Activated T-cell treated with anti-CD3 and anti-CD28 coated beads, Interleukin-2, amount 50 U/mL, for 4 hours (primary cell): ENCODE measurements around the gene ARRB2. TPM values are rescaled to one million over a fixed set of nuclear protein-coding genes. Genes with fewer than 3 reads are reported as not detected.

Experiments used
- ATAC-seq, 2 donors: fragments of 200-7000 bp; cut with Tn5 transposase; one replicate each; pipeline ENCODE4 v1.10.0; 2021
- DNase-seq: peaks from one replicate; pipeline ENCODE4 v3.0.0-alpha.2; 2020
- H3K27me3 Mint-ChIP-seq: one replicate; pipeline ENCODE4 v1.8.0; 2021; ENCODE audit warnings: low read depth, mixed read lengths
- H3K36me3 Mint-ChIP-seq: one replicate; pipeline ENCODE4 v1.8.0; 2022; ENCODE audit warnings: mixed read lengths; ENCODE audit not compliant: insufficient read depth
- H3K4me1 Mint-ChIP-seq: one replicate; pipeline ENCODE4 v1.8.0; 2021; ENCODE audit warnings: low read depth, mixed read lengths
- H3K4me3 Mint-ChIP-seq: one replicate; pipeline ENCODE4 v1.8.0; 2021; ENCODE audit warnings: mild to moderate bottlenecking, moderate library complexity, mixed read lengths
- H3K9me3 Mint-ChIP-seq: one replicate; pipeline ENCODE4 v1.8.0; 2021; ENCODE audit warnings: mixed read lengths
- total RNA-seq, 3 donors: library from RNA; stranded (reverse); gene quantifications; one replicate each; pipeline ENCODE4 v1.2.1, GENCODE V29; 2021

Gene ARRB2
- total RNA-seq, 3 donors from 2014 or later: 89.7 to 99.4 (median 94.7) TPM

DNA sequence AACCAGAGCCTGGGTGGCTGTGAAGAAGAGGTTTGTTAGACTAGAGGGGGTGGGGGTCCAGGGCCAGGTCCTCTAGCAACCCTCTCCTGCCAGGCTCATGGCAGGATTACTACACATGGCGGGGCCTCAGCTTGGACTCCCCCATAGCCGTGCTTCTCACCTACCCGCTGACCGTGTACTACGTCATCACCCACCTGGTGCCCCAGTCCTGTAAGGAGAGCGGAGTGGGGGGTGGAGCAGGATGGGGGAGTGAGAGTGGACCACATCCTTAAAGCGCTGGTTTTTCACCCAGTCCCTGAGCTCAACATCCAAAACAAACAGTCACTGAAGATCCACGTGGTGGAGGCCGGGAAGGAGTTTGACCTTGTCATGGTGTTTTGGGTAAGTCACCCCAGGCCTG is 33.5 kb downstream of the ARRB2 start:
- peaks cover 18% of the 10 kb centered on the region for H3K4me1 Mint-ChIP-seq
- no peaks in the 10 kb centered on the region for H3K9me3 Mint-ChIP-seq
- no peaks in the 10 kb centered on the region for H3K36me3 Mint-ChIP-seq
- ATAC-seq (no peak), DNase-seq (no peak)
- H3K27me3 Mint-ChIP-seq: peaks cover 23% of the 10 kb centered on the region
- no peak overlapping the region for H3K4me3 Mint-ChIP-seq

DNA sequence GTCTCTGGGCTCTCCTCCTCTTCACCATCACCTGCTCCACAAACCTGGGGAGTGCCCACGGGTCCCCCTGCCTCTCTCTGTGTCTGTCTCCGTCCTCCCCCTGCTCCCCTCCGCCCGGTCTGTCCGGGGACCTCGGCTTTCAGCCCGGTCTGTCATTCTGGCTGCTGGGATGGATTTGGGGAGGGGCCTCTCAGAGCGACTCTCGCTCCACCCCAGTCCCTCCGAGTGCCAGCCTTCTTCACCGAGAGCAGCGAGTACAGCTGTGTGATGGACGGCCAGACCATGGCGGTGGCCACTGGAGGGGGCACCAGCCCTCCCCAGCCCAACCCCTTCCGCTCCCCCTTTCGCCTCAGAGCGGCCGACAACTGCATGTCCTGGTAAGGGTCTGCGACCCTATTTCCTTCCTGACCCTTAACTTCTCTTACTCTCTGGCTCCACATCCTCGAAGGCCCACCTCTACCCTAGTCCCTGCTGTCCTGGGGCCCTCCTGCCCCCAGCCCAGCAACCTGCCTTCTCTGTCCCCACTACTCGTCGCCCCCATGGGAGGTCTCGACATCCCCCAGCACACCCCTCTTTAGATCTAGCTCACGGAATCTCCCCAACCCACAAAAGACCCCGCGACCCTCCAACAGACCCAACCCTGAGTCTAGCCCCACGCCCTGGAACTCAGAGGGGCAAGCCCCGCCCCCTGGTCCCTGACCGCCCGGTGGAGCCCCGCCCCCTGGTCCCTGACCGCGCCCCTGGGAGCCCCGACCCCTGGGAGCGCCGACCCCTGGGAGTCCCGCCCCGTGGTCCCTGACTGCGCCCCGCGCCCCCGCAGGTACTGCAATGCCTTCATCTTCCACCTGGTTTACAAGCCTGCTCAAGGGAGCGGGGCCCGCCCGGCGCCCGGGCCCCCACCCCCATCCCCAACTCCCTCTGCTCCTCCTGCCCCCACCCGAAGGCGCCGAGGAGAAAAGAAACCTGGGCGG is 34.9 kb downstream of the ARRB2 start:
- no peak overlapping the region for H3K4me3 Mint-ChIP-seq
- ATAC-seq: no peak

DNA sequence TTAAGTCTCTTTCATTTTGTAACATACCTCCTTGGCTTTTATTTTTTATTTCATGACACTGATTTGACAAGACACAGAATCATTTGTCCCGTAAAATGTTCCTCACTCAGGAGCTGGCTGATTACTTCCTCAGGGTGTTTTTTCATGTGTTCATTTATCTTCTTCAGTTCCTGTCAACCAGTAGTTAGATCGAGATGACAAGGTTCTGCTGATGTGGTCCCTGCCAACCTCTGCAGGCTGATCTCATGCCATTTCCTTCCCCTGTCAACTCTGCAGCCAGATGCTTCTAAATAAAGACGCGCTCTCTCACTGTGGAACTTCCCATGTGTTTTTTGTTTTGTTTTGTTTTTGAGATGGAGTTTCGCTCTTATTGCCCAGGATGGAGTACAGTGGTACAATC is 37.4 kb downstream of the ARRB2 start:
- Mint-ChIP-seq H3K36me3 (no peaks in the 10 kb centered on the region), H3K4me1 (peaks cover 12% of the 10 kb centered on the region), H3K4me3 (peak overlapping the region; percentile 48), H3K27me3 (peaks cover 24% of the 10 kb centered on the region), H3K9me3 (no peaks in the 10 kb centered on the region)
- ATAC-seq: peak; percentile 66 to 84
- DNase-seq: no peak

More for the DNA sequence above, 34.9 kb downstream of the ARRB2 start:
- Mint-ChIP-seq H3K9me3 (no peaks in the 10 kb centered on the region), H3K4me1 (peaks cover 13% of the 10 kb centered on the region), H3K27me3 (peaks cover 22% of the 10 kb centered on the region), H3K36me3 (no peaks in the 10 kb centered on the region)
- DNase-seq: no peak

DNA sequence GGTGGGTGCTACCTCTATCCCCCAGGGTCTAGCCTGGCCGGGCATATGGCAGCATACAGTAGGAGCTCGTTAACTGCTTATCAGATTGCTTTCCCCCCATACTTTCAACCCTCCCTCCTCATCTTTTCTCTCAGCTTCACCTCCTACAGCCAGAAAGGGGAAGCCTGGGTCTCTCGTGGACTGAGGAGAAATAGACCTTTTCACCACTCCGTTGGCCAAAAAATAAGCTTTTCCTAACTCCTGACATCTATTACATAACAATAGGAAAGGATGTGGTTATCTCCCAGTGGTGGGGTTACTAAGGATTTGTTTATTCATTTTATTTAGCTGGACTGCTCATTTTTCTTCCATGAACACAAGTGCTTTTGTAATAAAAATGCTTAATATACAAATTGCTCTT is 38.3 kb downstream of the ARRB2 start:
- ATAC-seq (no peak), DNase-seq (no peak)
- H3K4me1 Mint-ChIP-seq: peaks cover 12% of the 10 kb centered on the region
- no peaks in the 10 kb centered on the region for H3K36me3 Mint-ChIP-seq
- no peak overlapping the region for H3K4me3 Mint-ChIP-seq
- H3K27me3 Mint-ChIP-seq: peaks cover 20% of the 10 kb centered on the region
- H3K9me3 Mint-ChIP-seq: no peaks in the 10 kb centered on the region

DNA sequence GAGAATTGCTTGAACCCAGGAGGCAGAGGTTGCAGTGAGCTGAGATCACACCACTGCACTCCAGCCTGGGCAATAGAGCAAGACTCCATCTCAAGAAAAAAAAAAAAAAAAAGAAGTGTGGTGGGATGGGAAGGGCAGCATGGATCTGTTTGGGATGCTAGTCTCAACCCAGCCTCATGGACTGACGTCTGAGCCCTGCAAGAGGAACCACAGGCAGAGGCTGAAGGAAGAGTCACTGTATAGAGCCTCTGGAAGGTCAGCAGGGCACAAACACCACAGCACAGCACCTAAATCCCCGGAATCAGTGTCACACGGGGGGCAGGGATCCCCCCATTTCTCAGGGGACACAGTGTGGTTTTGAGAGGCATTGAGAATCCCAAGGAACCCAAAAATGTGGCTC is 40.2 kb downstream of the ARRB2 start:
- Mint-ChIP-seq H3K4me3 (no peak overlapping the region), H3K9me3 (no peaks in the 10 kb centered on the region), H3K36me3 (no peaks in the 10 kb centered on the region), H3K4me1 (peaks cover 12% of the 10 kb centered on the region), H3K27me3 (peaks cover 28% of the 10 kb centered on the region)
- ATAC-seq (no peak), DNase-seq (no peak)

DNA sequence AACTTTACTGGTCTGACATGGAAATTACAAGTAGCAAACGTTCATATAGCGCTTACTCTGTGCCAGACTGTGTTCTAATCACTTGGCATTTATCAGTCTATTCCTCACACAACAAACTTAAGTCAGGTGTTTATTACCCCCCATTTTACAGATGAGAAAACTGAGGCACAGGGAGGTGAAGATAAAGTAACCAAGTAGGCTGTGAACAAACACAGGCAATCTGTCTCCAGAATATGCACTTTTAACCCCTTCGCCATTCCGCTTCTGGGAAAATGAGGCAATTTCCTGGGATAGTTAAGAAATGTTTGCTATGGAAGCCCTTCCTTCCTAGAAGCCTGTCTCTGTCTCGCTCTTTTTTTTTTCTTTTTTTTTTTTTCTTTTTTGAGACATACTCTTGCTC is 41.5 kb downstream of the ARRB2 start:
- no peaks in the 10 kb centered on the region for H3K9me3 Mint-ChIP-seq
- DNase-seq (no peak), ATAC-seq (no peak)
- peaks cover 28% of the 10 kb centered on the region for H3K27me3 Mint-ChIP-seq
- no peaks in the 10 kb centered on the region for H3K36me3 Mint-ChIP-seq
- H3K4me3 Mint-ChIP-seq: no peak overlapping the region
- H3K4me1 Mint-ChIP-seq: peaks cover 12% of the 10 kb centered on the region

DNA sequence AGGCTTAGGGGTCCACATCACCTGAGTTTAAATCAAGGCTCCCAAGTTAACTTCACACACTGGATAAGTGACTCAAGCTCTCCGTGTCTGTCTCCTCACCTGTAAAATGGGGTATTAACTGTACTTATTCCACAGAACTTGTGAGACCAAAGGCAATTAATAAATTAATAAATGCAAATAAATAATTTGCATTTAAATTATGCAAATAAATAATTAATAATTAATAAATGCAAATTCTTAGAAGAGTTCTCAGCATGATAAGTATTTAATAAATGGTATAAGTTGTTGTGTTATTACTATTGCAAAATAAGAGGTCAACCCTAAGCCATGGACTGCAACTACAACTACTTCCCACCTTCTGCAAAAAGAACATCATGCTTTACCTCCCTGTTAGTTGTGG is 43.0 kb downstream of the ARRB2 start:
- DNase-seq (no peak), ATAC-seq (no peak)
- H3K36me3 Mint-ChIP-seq: no peaks in the 10 kb centered on the region
- H3K27me3 Mint-ChIP-seq: peaks cover 27% of the 10 kb centered on the region
- no peaks in the 10 kb centered on the region for H3K9me3 Mint-ChIP-seq
- H3K4me1 Mint-ChIP-seq: peaks cover 3% of the 10 kb centered on the region
- H3K4me3 Mint-ChIP-seq: no peak overlapping the region

DNA sequence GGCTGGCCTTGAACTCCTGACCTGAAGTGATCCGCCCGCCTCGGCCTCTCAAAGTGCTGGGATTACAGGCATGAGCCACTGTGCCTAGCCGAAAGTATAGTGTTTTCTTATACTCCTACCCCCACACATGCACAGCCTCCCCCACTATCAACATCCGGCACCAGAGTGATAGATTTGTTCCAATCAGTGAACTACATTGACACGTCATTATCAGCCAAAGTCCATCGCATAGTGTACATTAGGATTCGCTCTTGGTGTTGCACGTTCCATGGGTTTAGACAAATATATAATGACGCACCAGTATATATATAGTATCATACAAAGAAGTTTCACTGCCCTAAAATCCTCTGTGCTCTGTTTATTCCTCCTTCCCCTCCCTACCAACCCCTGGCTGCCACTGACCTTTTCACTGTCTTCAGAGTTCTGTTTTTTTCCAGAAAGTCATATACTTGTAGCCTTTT is 49.4 kb downstream of the ARRB2 start:
- Mint-ChIP-seq H3K4me3 (no peak overlapping the region), H3K36me3 (no peaks in the 10 kb centered on the region), H3K27me3 (peaks cover 7% of the 10 kb centered on the region), H3K9me3 (no peaks in the 10 kb centered on the region), H3K4me1 (no peaks in the 10 kb centered on the region)
- DNase-seq (no peak), ATAC-seq (no peak)

DNA sequence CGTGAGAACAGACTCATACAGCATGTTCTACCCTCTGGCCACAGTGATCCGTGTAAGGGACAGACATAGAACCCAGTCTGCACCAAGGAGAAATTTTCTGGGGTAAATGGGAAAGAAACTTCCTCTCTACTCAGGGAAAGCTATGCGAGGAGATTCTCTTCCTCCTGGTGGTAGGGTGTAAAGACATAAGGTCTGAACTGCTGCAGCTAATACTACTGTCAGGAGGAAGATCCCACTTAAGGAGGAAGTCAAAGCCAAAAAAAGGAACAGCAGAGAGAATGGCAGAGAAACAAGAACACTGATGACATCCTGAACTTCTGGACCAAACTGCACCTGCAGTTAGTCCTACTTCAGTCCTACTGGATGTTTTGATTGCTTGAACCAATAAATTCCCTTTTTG is 54.2 kb downstream of the ARRB2 start:
- peaks cover 4% of the 10 kb centered on the region for H3K27me3 Mint-ChIP-seq
- no peak for ATAC-seq
- H3K36me3 Mint-ChIP-seq: no peaks in the 10 kb centered on the region
- no peaks in the 10 kb centered on the region for H3K9me3 Mint-ChIP-seq
- no peak for DNase-seq
- H3K4me3 Mint-ChIP-seq: no peak overlapping the region
- H3K4me1 Mint-ChIP-seq: no peaks in the 10 kb centered on the region

DNA sequence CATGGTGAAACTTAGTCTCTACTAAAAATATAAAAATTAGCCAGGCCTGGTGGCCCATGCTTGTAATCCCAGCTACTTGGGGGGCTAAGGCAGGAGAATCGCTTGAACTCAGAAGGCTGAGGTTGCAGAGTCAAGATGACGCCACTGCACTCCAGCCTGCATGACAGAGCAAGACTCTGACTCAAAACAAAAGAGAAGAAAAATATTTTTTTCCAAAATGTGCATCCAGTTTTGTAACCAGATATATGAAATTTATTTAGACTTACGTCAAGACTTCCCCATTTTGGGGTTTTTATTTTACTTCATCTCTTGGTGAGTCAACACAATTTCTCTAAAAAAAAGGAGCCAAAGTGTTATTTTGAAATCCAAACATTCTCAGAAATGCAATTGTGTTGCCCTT is 55.8 kb downstream of the ARRB2 start:
- DNase-seq: no peak
- ATAC-seq: no peak
- no peaks in the 10 kb centered on the region for H3K9me3 Mint-ChIP-seq
- H3K27me3 Mint-ChIP-seq: peaks cover 4% of the 10 kb centered on the region
- H3K36me3 Mint-ChIP-seq: no peaks in the 10 kb centered on the region
- H3K4me3 Mint-ChIP-seq: no peak overlapping the region
- H3K4me1 Mint-ChIP-seq: no peaks in the 10 kb centered on the region

DNA sequence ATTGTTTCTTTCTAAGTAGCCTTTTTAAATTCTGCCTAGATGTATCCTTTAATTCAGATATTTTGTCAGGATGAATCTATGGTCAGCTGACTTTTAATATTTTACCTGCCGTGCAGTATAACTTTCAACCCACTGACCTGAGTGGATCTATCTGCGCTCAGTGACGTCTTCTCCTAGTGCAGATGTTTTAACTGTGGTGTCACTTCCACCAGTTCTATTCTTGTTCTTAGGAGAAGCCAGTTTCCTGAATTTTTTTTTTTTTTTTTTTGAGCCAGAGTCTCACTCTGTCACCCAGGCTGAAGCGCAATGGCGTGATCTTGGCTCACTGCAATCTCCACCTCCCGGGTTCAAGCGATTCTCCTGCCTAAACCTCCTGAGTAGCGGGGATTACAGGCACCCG is 56.3 kb downstream of the ARRB2 start:
- DNase-seq: no peak
- Mint-ChIP-seq H3K4me3 (no peak overlapping the region), H3K36me3 (no peaks in the 10 kb centered on the region), H3K9me3 (no peaks in the 10 kb centered on the region), H3K4me1 (peaks cover 5% of the 10 kb centered on the region), H3K27me3 (peaks cover 4% of the 10 kb centered on the region)
- no peak for ATAC-seq

DNA sequence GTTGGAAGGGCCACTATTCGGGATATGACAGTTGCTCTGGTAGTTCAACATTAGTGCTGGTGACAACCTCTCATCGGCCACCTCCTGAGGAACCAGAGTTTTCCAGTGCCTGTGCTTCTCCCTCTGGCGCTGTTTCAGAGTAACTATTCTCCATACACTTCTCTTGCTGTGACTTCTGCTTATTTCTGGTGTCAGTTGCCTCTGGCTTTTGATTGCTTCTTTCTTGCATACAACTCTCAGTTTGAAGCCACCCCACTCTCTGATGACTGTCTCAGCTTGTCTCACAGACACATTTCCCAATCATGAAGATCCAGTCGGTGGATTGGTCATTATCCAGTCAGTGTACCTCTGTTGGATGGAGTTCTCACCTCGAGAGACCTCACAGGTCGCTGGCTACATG is 57.9 kb downstream of the ARRB2 start:
- Mint-ChIP-seq H3K9me3 (no peaks in the 10 kb centered on the region), H3K4me3 (no peak overlapping the region), H3K27me3 (peaks cover 2% of the 10 kb centered on the region), H3K4me1 (peaks cover 6% of the 10 kb centered on the region), H3K36me3 (no peaks in the 10 kb centered on the region)
- ATAC-seq: no peak
- no peak for DNase-seq

DNA sequence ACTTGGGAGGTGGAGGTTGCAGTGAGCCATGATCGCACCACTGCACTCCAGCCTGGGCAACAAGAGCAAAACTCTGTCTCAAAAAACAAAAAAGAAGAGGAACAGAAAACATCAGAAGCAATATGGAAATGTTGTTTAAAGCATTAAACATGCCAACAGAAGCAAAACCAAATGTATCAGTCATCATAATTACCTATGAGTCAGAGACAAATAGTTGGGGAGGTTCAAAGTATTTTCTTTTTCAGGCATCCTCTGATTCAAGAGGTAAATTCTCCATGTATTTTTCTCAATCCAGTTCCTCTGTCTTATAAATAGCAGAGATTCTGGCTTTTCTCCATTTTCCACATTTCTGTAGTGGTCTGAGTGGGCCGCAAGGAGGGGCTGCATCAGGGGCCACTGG is 59.2 kb downstream of the ARRB2 start:
- ATAC-seq (no peak), DNase-seq (no peak)
- Mint-ChIP-seq H3K4me3 (no peak overlapping the region), H3K27me3 (peaks cover 2% of the 10 kb centered on the region), H3K9me3 (no peaks in the 10 kb centered on the region), H3K4me1 (peaks cover 6% of the 10 kb centered on the region), H3K36me3 (no peaks in the 10 kb centered on the region)
